ENCODE results near the gene EN1. TPM values are rescaled to one million over a fixed set of nuclear protein-coding genes. Genes with fewer than 3 reads are reported as not detected.
A peak's percentile ranks its signal among the peaks of the same experiment; 100 is the strongest.

The EN1 gene
- total RNA-seq, 2 donors from 2014 or later, result not detected

DNA sequence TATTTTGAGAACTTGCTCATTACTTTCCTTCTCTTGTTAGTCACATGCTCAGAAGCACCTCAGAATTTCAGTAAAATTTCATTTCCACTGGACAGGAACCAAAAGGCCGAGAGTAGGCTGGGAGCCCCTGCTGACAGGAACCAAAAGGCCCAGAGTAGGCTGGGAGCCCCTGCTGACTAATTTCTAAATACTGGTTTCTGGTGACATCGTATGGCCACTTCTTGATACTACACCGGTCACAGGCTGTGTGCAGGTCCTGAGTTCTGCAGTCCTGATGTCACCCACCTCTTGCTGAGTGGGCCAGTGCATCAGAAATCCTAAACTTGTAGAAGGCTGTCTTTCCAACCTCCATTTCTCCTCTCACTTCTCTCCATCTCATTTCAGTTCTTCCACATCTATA is 17.7 kb upstream of the EN1 start:
- no peak overlapping the region for H3K27ac ChIP-seq
- no peak for DNase-seq (ENCODE audit: low spot score)
- no peaks in the 10 kb centered on the region for H3K36me3 ChIP-seq
- no peaks in the 10 kb centered on the region for H3K9me3 ChIP-seq
- H3K27me3 ChIP-seq, result no peaks in the 10 kb centered on the region
- no peak overlapping the region for H3K4me3 ChIP-seq
- TF ChIP-seq, protein P1, sequence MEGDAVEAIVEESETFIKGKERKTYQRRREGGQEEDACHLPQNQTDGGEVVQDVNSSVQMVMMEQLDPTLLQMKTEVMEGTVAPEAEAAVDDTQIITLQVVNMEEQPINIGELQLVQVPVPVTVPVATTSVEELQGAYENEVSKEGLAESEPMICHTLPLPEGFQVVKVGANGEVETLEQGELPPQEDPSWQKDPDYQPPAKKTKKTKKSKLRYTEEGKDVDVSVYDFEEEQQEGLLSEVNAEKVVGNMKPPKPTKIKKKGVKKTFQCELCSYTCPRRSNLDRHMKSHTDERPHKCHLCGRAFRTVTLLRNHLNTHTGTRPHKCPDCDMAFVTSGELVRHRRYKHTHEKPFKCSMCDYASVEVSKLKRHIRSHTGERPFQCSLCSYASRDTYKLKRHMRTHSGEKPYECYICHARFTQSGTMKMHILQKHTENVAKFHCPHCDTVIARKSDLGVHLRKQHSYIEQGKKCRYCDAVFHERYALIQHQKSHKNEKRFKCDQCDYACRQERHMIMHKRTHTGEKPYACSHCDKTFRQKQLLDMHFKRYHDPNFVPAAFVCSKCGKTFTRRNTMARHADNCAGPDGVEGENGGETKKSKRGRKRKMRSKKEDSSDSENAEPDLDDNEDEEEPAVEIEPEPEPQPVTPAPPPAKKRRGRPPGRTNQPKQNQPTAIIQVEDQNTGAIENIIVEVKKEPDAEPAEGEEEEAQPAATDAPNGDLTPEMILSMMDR (IDR thresholded peaks at IDR 0.05), result peak in 1 of 2 donors; percentile 70
- no peaks in the 10 kb centered on the region for H3K4me1 ChIP-seq

DNA sequence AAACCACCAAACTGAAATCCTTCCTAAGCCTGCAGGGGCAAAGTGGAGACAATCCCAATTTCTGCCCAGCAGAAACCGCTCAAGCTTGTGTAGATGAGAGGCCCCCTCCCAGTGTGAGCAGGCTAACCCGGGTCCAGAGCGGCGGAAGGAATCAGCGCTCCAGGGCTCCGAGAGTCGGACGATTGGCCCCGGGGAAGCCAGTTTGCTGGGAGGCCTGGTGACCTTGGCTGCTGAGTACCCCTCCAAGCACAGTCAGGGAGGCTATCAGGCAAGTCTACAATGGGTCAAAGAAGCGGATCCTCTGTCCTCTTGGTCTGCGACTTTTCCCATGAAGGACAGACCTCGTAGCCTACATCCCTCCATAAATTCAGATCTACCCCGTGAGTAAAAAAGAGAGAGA is 16.8 kb upstream of the EN1 start:
- H3K27ac ChIP-seq, result no peak overlapping the region
- TF ChIP-seq, protein P1 (IDR thresholded peaks at IDR 0.05), result no peak
- H3K9me3 ChIP-seq, result no peaks in the 10 kb centered on the region
- no peak for DNase-seq (ENCODE audit: low spot score)
- H3K4me3 ChIP-seq, result no peak overlapping the region
- H3K4me1 ChIP-seq, result no peaks in the 10 kb centered on the region
- peaks cover 2 to 7% of the 10 kb centered on the region in 2 donors for H3K27me3 ChIP-seq
- H3K36me3 ChIP-seq, result no peaks in the 10 kb centered on the region

DNA sequence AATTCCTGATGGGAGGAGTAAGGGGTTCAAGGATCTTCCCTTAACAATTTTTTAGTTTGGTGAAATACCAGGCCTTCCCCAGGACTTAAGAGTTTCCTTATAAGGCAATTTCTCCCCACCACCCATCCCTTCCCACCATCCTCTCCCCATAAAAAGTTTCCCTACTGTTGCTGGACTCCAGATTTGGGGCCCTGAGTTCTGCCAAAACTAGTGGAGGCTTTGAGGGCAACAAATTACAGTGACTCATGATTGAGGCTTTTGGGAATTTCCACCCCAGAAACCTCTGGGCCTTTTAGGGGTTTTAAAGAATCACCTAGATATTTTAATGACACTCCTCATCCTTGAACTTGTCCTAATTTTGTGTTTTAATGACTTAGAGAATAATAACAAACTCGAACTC is 14.3 kb upstream of the EN1 start:
- Histone ChIP-seq H3K4me3 (no peak overlapping the region), H3K36me3 (no peaks in the 10 kb centered on the region), H3K27ac (no peak overlapping the region), H3K27me3 (peaks cover 24 to 31% of the 10 kb centered on the region in 2 donors), H3K9me3 (no peaks in the 10 kb centered on the region), H3K4me1 (peaks cover 0 to 18% of the 10 kb centered on the region in 2 donors)
- DNase-seq (ENCODE audit: low spot score), result no peak
- TF ChIP-seq, protein P1 (IDR thresholded peaks at IDR 0.05), result no peak

DNA sequence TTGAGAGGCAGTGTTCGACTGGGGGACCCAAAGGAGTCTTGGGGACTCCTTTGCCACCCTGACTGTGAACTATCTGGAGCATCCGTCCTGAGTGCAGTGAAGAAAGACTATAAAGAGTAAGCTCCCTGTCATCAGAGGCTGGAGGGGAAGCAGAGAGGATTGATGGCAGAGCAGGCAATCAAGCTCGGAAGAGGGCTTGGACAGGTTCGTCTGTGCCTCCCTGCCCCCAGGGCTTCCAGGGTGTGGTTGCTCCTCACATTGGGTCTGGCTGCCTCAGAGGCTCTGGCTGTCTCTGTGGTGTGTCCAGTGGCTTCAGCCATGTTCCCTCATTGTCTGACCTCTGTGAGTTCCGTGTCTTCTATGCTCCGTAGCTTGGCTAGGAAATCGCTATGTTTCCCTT is 13.8 kb upstream of the EN1 start:
- H3K27ac ChIP-seq, result no peak overlapping the region
- no peaks in the 10 kb centered on the region for H3K36me3 ChIP-seq
- peaks cover 0 to 21% of the 10 kb centered on the region in 2 donors for H3K4me1 ChIP-seq
- TF ChIP-seq, protein P1 (IDR thresholded peaks at IDR 0.05), result no peak
- H3K4me3 ChIP-seq, result no peak overlapping the region
- H3K9me3 ChIP-seq, result no peaks in the 10 kb centered on the region
- DNase-seq (ENCODE audit: low spot score), result no peak
- H3K27me3 ChIP-seq, result peaks cover 27 to 36% of the 10 kb centered on the region in 2 donors

DNA sequence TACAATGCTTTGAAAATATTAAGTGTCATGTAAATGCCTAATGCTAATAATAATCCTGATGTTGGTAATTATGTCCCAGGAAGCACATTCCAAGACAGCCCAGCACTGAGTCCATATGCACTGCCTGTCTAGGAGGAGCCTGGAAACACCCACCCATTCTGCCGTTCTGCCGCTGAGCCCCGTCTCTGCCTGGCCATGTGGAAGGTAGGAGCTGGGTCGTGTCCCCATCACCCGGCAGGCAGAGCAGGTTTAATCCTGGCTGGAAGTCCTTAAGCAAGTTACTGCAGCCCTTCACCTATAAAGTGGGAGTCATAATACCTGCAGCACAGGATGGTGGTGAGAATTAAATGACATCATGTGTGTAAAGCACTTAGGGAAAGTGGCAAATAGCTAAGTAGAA is 13.1 kb upstream of the EN1 start:
- H3K27me3 ChIP-seq, result peaks cover 30 to 43% of the 10 kb centered on the region in 2 donors

More for the DNA sequence above, 13.1 kb upstream of the EN1 start:
- peaks cover 0 to 28% of the 10 kb centered on the region in 2 donors for H3K4me1 ChIP-seq
- no peak overlapping the region for H3K27ac ChIP-seq
- TF ChIP-seq, protein P1 (IDR thresholded peaks at IDR 0.05), result no peak
- DNase-seq (ENCODE audit: low spot score), result no peak
- H3K4me3 ChIP-seq, result no peak overlapping the region
- no peaks in the 10 kb centered on the region for H3K36me3 ChIP-seq
- no peaks in the 10 kb centered on the region for H3K9me3 ChIP-seq

Measured in right atrium auricular region (tissue), 2 donors.